GM12875 (cell line): Measurements from ENCODE around the gene PTPRR.

Experiments
- H3K4me3 ChIP-seq: one replicate; pipeline ENCODE4 v1.5.1; 2011; ENCODE audit warnings: low read depth, low read length, control low read depth
- TF ChIP-seq, protein P1 (sequence below): IDR thresholded peaks from 2 replicates; pipeline ENCODE4 v1.5.1; 2011; ENCODE audit warnings: low read depth, mild to moderate bottlenecking, control low read depth, inconsistent platforms, low read length, moderate library complexity, borderline replicate concordance; ENCODE audit not compliant: insufficient read depth

The PTPRR gene

DNA sequence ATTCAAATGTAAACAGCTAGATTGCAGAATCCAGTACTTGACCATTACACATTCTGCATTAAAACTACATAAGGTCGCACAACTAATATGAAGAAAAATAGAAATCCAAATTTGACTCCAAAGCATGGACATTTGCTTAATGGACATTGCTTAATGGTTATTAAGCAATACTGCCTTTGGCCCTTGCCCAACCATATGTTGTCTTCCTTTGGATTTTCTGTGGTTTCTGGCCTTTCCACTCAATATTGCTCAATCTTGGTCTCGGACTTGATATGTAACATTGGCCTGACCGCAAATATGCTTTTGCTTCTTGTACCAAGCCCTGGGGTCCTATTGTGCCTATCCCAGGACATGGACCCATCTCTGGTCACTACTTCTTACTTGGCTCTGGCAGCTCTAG, 67.2 kb downstream of the PTPRR start:
- no peak overlapping the region for H3K4me3 ChIP-seq
- TF ChIP-seq, protein P1, sequence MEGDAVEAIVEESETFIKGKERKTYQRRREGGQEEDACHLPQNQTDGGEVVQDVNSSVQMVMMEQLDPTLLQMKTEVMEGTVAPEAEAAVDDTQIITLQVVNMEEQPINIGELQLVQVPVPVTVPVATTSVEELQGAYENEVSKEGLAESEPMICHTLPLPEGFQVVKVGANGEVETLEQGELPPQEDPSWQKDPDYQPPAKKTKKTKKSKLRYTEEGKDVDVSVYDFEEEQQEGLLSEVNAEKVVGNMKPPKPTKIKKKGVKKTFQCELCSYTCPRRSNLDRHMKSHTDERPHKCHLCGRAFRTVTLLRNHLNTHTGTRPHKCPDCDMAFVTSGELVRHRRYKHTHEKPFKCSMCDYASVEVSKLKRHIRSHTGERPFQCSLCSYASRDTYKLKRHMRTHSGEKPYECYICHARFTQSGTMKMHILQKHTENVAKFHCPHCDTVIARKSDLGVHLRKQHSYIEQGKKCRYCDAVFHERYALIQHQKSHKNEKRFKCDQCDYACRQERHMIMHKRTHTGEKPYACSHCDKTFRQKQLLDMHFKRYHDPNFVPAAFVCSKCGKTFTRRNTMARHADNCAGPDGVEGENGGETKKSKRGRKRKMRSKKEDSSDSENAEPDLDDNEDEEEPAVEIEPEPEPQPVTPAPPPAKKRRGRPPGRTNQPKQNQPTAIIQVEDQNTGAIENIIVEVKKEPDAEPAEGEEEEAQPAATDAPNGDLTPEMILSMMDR, result no peak

DNA sequence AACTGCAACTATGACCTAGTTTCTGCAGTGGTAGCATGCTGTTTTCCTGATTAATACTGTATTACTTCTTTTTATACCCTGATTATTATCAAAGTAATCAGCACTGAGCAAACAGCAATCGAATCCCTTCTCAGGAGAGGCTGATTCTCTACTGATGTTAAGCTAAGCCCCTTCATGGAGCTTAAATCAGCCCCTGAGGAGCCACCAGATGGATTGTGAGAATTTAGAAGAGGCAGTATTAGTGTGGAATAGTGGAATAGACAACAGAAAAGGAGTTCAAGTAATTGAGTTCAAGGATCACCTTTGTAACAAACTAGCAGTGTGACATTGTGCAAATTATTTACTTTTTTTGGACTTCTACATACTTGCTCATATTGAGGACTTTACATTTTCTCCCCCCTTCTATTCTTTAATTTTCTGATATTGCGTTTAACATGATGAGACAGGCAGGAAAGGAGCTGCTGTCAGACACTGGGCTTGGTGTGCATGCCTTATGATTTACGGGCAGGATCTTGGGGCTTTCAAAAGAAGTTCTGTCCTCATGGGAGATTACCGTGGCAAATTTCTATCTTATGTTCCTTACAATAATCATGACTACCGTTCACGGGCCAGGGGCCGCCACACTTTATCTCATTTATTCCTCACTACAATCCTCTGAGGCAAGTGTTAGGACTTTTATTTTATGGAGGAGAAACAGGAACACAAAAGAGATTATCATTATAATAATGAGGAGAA, 68.0 kb downstream of the PTPRR start:
- H3K4me3 ChIP-seq, result no peak overlapping the region
- TF ChIP-seq, protein P1, result no peak

DNA sequence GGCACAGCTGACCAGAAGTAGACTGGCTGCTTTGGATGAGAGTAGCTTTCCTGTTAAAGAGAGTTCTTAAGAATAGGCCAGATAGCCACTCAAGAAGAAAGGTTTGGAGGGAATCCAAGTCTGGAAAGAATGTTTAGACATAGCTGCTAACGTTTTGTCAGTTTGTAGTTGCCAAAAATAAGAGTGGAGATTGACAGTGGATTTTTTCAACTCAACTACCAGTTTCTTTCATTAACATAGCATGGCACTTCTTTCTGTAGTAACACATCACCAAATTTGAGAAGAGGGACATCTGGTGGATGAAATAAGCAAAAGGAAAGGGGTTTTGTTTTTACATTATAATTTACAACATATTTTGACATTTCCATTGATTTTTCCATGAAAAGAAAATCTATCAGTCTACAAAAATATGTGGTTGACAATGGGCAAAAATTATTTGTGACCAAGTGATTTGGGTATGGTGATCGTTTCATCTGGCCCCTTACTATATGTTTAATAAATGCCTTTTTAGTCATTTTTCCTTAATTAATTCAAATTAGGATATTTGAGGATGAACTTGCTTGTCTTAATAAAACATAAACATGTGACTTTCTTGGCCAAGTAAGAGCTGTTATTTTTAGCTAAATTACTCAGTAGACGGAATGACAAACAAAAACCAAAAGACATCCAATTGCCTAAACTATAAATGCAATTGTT, 71.1 kb downstream of the PTPRR start:
- TF ChIP-seq, protein P1, result no peak
- H3K4me3 ChIP-seq, result no peak overlapping the region

DNA sequence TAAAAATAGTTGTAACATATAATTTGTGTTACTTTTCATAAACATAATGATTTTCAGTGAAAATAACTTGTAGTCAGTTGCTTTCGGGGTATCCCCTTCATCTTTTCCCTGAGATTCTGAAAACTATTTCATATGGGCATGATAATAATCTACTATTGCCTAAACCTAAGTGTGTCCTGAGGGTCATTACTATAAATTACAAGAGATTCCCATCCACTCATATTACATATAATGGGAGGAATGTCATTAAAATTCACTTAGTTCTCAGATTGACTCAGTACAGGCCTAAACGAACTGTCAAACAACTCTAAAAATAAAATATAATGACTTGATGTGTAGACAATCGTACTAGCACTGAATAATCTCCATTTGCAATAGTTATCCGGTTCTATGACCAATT, 72.7 kb downstream of the PTPRR start:
- TF ChIP-seq, protein P1, result no peak
- no peak overlapping the region for H3K4me3 ChIP-seq

DNA sequence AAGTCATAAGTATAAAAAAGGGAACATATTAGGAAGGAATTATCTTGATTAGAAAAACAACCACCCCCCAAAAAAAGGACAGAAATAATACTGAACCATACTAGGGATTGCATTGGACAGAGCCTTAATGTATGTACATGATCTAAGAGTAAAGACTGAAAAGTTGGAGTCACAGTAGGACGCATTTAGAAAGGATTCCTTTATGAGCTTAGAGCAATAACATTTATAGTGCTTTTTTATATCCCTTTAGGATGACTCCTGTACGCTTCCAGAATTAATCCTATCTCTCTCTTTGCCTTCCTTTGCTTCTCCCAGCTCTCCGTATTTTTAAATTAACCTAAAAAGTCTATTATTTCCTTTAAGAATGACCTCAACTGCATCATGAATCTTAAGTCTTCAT, 75.3 kb downstream of the PTPRR start:
- no peak overlapping the region for H3K4me3 ChIP-seq
- TF ChIP-seq, protein P1, result no peak

DNA sequence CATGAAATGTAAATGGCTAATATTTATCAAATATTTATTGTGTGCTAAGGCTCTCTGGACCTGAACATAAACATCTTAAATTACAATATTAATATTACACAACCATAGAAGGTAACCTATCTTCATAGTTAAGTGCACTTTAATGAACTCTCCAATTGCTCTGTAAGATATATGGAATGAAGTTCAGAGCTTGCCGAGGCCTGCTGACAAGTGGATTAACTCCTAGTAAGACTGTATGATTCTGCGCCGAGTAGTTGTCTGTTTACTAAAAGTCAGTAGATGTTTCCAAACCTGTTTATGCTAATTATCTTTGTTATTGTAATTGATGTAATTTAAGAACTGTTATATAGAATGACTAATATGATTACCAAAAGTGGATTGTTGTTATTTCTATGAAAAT, 77.2 kb downstream of the PTPRR start:
- no peak overlapping the region for H3K4me3 ChIP-seq
- TF ChIP-seq, protein P1, result no peak

DNA sequence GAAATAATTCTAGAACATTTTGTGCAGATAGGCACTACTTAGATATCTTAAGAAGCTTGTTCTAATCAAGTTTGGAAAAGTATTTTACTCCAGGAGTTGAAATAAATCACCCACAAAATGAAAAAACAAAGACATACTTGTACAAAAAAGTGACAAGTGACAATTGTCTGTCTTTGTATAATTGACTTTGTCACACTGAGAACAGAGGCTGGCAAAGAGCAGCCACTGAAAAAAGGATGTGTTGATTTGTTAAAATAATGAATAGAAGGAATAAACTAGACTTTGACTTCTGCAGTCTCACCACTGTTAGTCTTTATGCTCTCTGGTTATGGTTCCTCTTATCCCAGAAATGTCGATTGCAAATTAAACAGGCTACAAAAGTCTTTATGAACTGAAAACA, 77.6 kb downstream of the PTPRR start:
- TF ChIP-seq, protein P1, result no peak

More for the DNA sequence above, 77.6 kb downstream of the PTPRR start:
- no peak overlapping the region for H3K4me3 ChIP-seq
